Activated CD8-positive, alpha-beta T cell treated with anti-CD3 and anti-CD28 coated beads for 36 hours (primary cell): ENCODE measurements around the gene IL4I1. TPM values are rescaled to one million over a fixed set of nuclear protein-coding genes. Genes with fewer than 3 reads are reported as not detected.
"Not testable (repeated sequence)": the region's sequence is repeated elsewhere in the genome, so short reads cannot be mapped to it uniquely, and the experiment has no call there.

Experiments
- ATAC-seq: fragments of 200-7000 bp; cut with Tn5 transposase; one replicate; pipeline ENCODE4 v1.10.0; 2021; ENCODE audit warnings: mild to moderate bottlenecking, moderate library complexity
- CTCF ChIA-PET: fragments of 350-600 bp; sonication (Branson Sonifier 250); formaldehyde crosslinking; loops from one replicate; lab custom pipeline; 2021; ENCODE audit warnings: antibody characterized with exemption; lab: Charles Lee
- POLR2A ChIA-PET: fragments of 350-600 bp; sonication (Branson Sonifier 250); formaldehyde crosslinking; loops from one replicate; lab custom pipeline; 2021; ENCODE audit warnings: antibody characterized with exemption; lab: Charles Lee
- DNase-seq: peaks from one replicate; pipeline ENCODE4 v3.0.0-alpha.2; 2020
- H3K27ac Mint-ChIP-seq: one replicate; pipeline ENCODE4 v1.8.0; 2021; ENCODE audit warnings: mild to moderate bottlenecking, mixed read lengths
- H3K27me3 Mint-ChIP-seq: one replicate; pipeline ENCODE4 v1.8.0; 2021; ENCODE audit warnings: mixed read lengths
- H3K36me3 Mint-ChIP-seq: one replicate; pipeline ENCODE4 v1.8.0; 2021; ENCODE audit warnings: low read depth, mixed read lengths
- H3K4me1 Mint-ChIP-seq: one replicate; pipeline ENCODE4 v1.8.0; 2021; ENCODE audit warnings: low read depth, mixed read lengths
- H3K4me3 Mint-ChIP-seq: one replicate; pipeline ENCODE4 v1.8.0; 2021; ENCODE audit warnings: mild to moderate bottlenecking, moderate library complexity, mixed read lengths
- H3K9me3 Mint-ChIP-seq: one replicate; pipeline ENCODE4 v1.8.0; 2021; ENCODE audit warnings: mixed read lengths
- intact Hi-C: fragments of 100-400 bp; cut with micrococcal nuclease; formaldehyde crosslinking; loops from one replicate; pipeline ENCODE4 v1.10.0; 2022
- total RNA-seq, 2 experiments: library from RNA; stranded (reverse); gene quantifications; one replicate each; pipeline ENCODE4 v1.2.3, GENCODE V29; 2021
- TF ChIP-seq, protein P1 (sequence below): fragments of 200-600 bp; IDR thresholded peaks from one replicate; pipeline ENCODE4 v1.8.0; 2022; ENCODE audit warnings: antibody characterized with exemption, mild to moderate bottlenecking

IL4I1 gene, protein sequence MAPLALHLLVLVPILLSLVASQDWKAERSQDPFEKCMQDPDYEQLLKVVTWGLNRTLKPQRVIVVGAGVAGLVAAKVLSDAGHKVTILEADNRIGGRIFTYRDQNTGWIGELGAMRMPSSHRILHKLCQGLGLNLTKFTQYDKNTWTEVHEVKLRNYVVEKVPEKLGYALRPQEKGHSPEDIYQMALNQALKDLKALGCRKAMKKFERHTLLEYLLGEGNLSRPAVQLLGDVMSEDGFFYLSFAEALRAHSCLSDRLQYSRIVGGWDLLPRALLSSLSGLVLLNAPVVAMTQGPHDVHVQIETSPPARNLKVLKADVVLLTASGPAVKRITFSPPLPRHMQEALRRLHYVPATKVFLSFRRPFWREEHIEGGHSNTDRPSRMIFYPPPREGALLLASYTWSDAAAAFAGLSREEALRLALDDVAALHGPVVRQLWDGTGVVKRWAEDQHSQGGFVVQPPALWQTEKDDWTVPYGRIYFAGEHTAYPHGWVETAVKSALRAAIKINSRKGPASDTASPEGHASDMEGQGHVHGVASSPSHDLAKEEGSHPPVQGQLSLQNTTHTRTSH
- 10 to 100 TPM; 16.1 to 16.2 TPM for total RNA-seq

- peak; percentile 68 for ATAC-seq
- H3K27me3 Mint-ChIP-seq, result no peaks in the 10 kb centered on the region
- TF ChIP-seq, protein P1, sequence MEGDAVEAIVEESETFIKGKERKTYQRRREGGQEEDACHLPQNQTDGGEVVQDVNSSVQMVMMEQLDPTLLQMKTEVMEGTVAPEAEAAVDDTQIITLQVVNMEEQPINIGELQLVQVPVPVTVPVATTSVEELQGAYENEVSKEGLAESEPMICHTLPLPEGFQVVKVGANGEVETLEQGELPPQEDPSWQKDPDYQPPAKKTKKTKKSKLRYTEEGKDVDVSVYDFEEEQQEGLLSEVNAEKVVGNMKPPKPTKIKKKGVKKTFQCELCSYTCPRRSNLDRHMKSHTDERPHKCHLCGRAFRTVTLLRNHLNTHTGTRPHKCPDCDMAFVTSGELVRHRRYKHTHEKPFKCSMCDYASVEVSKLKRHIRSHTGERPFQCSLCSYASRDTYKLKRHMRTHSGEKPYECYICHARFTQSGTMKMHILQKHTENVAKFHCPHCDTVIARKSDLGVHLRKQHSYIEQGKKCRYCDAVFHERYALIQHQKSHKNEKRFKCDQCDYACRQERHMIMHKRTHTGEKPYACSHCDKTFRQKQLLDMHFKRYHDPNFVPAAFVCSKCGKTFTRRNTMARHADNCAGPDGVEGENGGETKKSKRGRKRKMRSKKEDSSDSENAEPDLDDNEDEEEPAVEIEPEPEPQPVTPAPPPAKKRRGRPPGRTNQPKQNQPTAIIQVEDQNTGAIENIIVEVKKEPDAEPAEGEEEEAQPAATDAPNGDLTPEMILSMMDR, result no peak
- no peaks in the 10 kb centered on the region for H3K9me3 Mint-ChIP-seq
- ChIA-PET POLR2A (interaction anchor here (0.8 to 8.9 kb wide), 6 partner anchors 11 to 128 kb away, joined by 3 to 59 read pairs (median 6); partner anchors contain the start of genes AKT1S1, ATF5, NUP62 and TBC1D17), CTCF (interaction anchor here (1.0 to 2.7 kb wide), 3 partner anchors 8 to 17 kb away, joined by 3 to 7 read pairs (median 4); no protein-coding TSS in a partner anchor)
- no peaks in the 10 kb centered on the region for H3K36me3 Mint-ChIP-seq
- H3K4me1 Mint-ChIP-seq, result peaks cover 60% of the 10 kb centered on the region
- intact Hi-C loops, result loop anchor here (5.0 kb wide), 1 partner anchor 35 kb away; no protein-coding TSS in a partner anchor
- H3K4me3 Mint-ChIP-seq, result peak within 1 kb of the TSS; percentile 75
- peak; percentile 89 for DNase-seq
- peak within 1 kb of the TSS; percentile 96 for H3K27ac Mint-ChIP-seq
Observed at GRCh38 chr19:49896863-49897621, at the start of gene IL4I1. Gene IL4I1 (minus strand): TSS chr19:49896887. CDS start chr19:49896160, 727 bp downstream.

DNA sequence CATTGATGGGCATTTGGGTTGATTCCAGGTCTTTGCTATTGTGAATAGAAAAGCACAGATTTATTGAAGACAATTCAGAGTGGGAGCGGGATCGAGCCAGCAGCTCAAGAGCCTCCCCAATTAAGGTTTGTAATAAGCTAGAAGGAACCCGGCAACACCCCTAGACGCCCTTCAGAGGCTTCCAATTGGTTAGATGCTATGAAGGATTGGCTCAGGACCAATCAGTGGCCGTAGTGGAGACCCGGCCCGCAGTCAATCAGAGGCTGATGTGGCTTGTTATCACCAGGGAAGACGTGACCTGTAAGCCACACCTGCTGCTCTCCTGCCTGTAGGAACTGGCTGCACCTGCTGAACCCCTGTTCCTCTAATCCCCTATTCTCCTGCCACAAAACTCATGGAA lies 49.7 kb upstream of the IL4I1 start:
- ATAC-seq, result no peak
- POLR2A ChIA-PET, result no interaction called here
- H3K4me3 Mint-ChIP-seq, result no peak overlapping the region
- CTCF ChIA-PET, result interaction anchor here (2.5 kb wide), 1 partner anchor 9 kb away, joined by 10 read pairs; no protein-coding TSS in a partner anchor
- H3K27ac Mint-ChIP-seq, result no peak overlapping the region
- TF ChIP-seq, protein P1, result no peak
- H3K4me1 Mint-ChIP-seq, result peaks cover 4% of the 10 kb centered on the region
- no peaks in the 10 kb centered on the region for H3K36me3 Mint-ChIP-seq
- intact Hi-C loops, result no loop called here
- H3K27me3 Mint-ChIP-seq, result peaks cover 22% of the 10 kb centered on the region
- no peaks in the 10 kb centered on the region for H3K9me3 Mint-ChIP-seq
- DNase-seq, result no peak

- DNase-seq, result not testable (repeated sequence)
- ATAC-seq, result peak; percentile 51
Observed at GRCh38 chr19:49944567-49944966, 47.9 kb upstream of the IL4I1 start.

GRCh38 chr19:49940482-49940791 lies 43.8 kb upstream of the IL4I1 start:
- ChIA-PET POLR2A (no interaction called here), CTCF (no interaction called here)
- intact Hi-C loops, result loop anchor here (2.0 kb wide), 1 partner anchor 42 kb away; no protein-coding TSS in a partner anchor
- TF ChIP-seq, protein P1, result peak; percentile 2
- Mint-ChIP-seq H3K9me3 (no peaks in the 10 kb centered on the region), H3K27ac (no peak overlapping the region), H3K36me3 (no peaks in the 10 kb centered on the region), H3K4me1 (peaks cover 9% of the 10 kb centered on the region), H3K4me3 (no peak overlapping the region), H3K27me3 (peaks cover 13% of the 10 kb centered on the region)
- no peak for ATAC-seq
- DNase-seq, result no peak

More at GRCh38 chr19:49944567-49944966, 47.9 kb upstream of the IL4I1 start:
- H3K27ac Mint-ChIP-seq, CTCF ChIA-PET, H3K4me3 Mint-ChIP-seq, POLR2A ChIA-PET, intact Hi-C loops, H3K36me3 Mint-ChIP-seq, H3K4me1 Mint-ChIP-seq, H3K9me3 Mint-ChIP-seq: not testable (repeated sequence)
- peaks cover 15% of the 10 kb centered on the region for H3K27me3 Mint-ChIP-seq

- Mint-ChIP-seq H3K4me3 (no peak overlapping the region), H3K27ac (no peak overlapping the region), H3K4me1 (peaks cover 9% of the 10 kb centered on the region), H3K9me3 (no peaks in the 10 kb centered on the region), H3K27me3 (peaks cover 10% of the 10 kb centered on the region), H3K36me3 (no peaks in the 10 kb centered on the region)
- DNase-seq (peak; percentile 27), ATAC-seq (peak; percentile 19)
- ChIA-PET POLR2A (no interaction called here), CTCF (interaction anchor here (1.3 to 4.2 kb wide), 2 partner anchors 29 to 45 kb away, joined by 3 to 55 read pairs; no protein-coding TSS in a partner anchor)
- TF ChIP-seq, protein P1, result peak; percentile 30
- intact Hi-C loops, result loop anchor here (2.0 kb wide), 1 partner anchor 43 kb away; no protein-coding TSS in a partner anchor
Observed at GRCh38 chr19:49939721-49940481, 43.2 kb upstream of the IL4I1 start.
